Stimulated activated CD4-positive, alpha-beta T cell treated with anti-CD3 and anti-CD28 coated beads, TNF-alpha, amount 100 ng/mL, for 4 hours (primary cell): Measurements from ENCODE around the gene DNAJC5.

Experiments used
- DNase-seq, 3 experiments: peaks; one replicate each; pipeline ENCODE4 v3.0.0-alpha.2; 2020; ENCODE audit warnings: low read depth in 3 of 3

DNAJC5 gene

GRCh38 chr20:63940472-63941266 lies 45.7 kb downstream of the DNAJC5 start:
- no peak for DNase-seq

- peak in 1 of 3 experiments; percentile 42 for DNase-seq
Measured at GRCh38 chr20:63941282-63942081, 46.6 kb downstream of the DNAJC5 start.

GRCh38 chr20:63942250-63942951 lies 47.5 kb downstream of the DNAJC5 start:
- DNase-seq = no peak

- DNase-seq = no peak
Measured at GRCh38 chr20:63942969-63943807, 48.3 kb downstream of the DNAJC5 start.

- DNase-seq = no peak
Measured at GRCh38 chr20:63943808-63944077, 48.8 kb downstream of the DNAJC5 start.

GRCh38 chr20:63944078-63944941 lies 49.4 kb downstream of the DNAJC5 start:
- no peak for DNase-seq

GRCh38 chr20:63945031-63945658 lies 50.2 kb downstream of the DNAJC5 start:
- no peak for DNase-seq

GRCh38 chr20:63945921-63946920 lies 51.3 kb downstream of the DNAJC5 start:
- DNase-seq = no peak

- no peak for DNase-seq
Measured at GRCh38 chr20:63946986-63947637, 52.2 kb downstream of the DNAJC5 start.

- DNase-seq = no peak
Measured at GRCh38 chr20:63947638-63948456, 52.9 kb downstream of the DNAJC5 start.

- DNase-seq = no peak
Measured at GRCh38 chr20:63950701-63951397, 55.9 kb downstream of the DNAJC5 start.

- DNase-seq = no peak
Measured at GRCh38 chr20:63951398-63952209, 56.7 kb downstream of the DNAJC5 start.

- DNase-seq = no peak
Measured at GRCh38 chr20:63952210-63952535, 57.2 kb downstream of the DNAJC5 start.

GRCh38 chr20:63952769-63953168 lies 57.8 kb downstream of the DNAJC5 start:
- no peak for DNase-seq

- DNase-seq = no peak
Measured at GRCh38 chr20:63953764-63954429, 59.0 kb downstream of the DNAJC5 start.
